HepG2 (cell line): ENCODE measurements around the gene FBXW2. TPM values are rescaled to one million over a fixed set of nuclear protein-coding genes. Genes with fewer than 3 reads are reported as not detected.
A peak's percentile ranks its signal among the peaks of the same experiment; 100 is the strongest.

Experiments
- ARID5B ChIP-seq: IDR thresholded peaks from 2 replicates; pipeline ENCODE4 v1.4.0; 2020; ENCODE audit warnings: mild to moderate bottlenecking, missing genetic modification reagents
- CAMTA2 ChIP-seq: sonication (generic); formaldehyde crosslinking; IDR thresholded peaks from 2 replicates; pipeline ENCODE4 v1.4.0; 2020; ENCODE audit warnings: mild to moderate bottlenecking, missing genetic modification reagents, borderline replicate concordance
- CHCHD3 ChIP-seq: sonication (generic); formaldehyde crosslinking; IDR thresholded peaks from 2 replicates; pipeline ENCODE4 v1.8.0; 2022; ENCODE audit warnings: mild to moderate bottlenecking, missing genetic modification reagents, moderate library complexity
- HOXD1 ChIP-seq: sonication (generic); formaldehyde crosslinking; IDR thresholded peaks from 2 replicates; pipeline ENCODE4 v1.5.0; 2020; ENCODE audit warnings: missing genetic modification reagents
- JUNB ChIP-seq: sonication (generic); formaldehyde crosslinking; IDR thresholded peaks from 2 replicates; pipeline ENCODE4 v1.8.0; 2022; ENCODE audit warnings: missing genetic modification reagents, mild to moderate bottlenecking, borderline replicate concordance
- KIAA2018 ChIP-seq: sonication (generic); formaldehyde crosslinking; IDR thresholded peaks from 2 replicates; pipeline ENCODE4 v1.5.0; 2020; ENCODE audit warnings: mild to moderate bottlenecking, missing genetic modification reagents, borderline replicate concordance
- MIER2 ChIP-seq: IDR thresholded peaks from 2 replicates; pipeline ENCODE4 v1.6.1; 2016; ENCODE audit warnings: missing biosample characterization, missing genetic modification reagents
- MZF1 ChIP-seq: sonication (generic); formaldehyde crosslinking; IDR thresholded peaks from 2 replicates; pipeline ENCODE4 v1.8.1; 2023; ENCODE audit warnings: mild to moderate bottlenecking, missing genetic modification reagents, borderline replicate concordance
- NCOA5 ChIP-seq: sonication (generic); formaldehyde crosslinking; IDR thresholded peaks from 2 replicates; pipeline ENCODE4 v1.4.0; 2020; ENCODE audit warnings: missing genetic modification reagents
- PREB ChIP-seq: sonication (generic); formaldehyde crosslinking; IDR thresholded peaks from 2 replicates; pipeline ENCODE4 v1.4.0; 2020; ENCODE audit warnings: missing genetic modification reagents
- RXRA ChIP-seq: sonication (generic); formaldehyde crosslinking; IDR thresholded peaks from 2 replicates; pipeline ENCODE4 v1.5.1; 2020; ENCODE audit warnings: missing genetic modification reagents
- ZNF333 ChIP-seq: sonication (generic); formaldehyde crosslinking; IDR thresholded peaks from 2 replicates; pipeline ENCODE4 v1.4.0; 2020; ENCODE audit warnings: mild to moderate bottlenecking, missing genetic modification reagents, borderline replicate concordance
- ZNF557 ChIP-seq: sonication (generic); formaldehyde crosslinking; IDR thresholded peaks from 2 replicates; pipeline ENCODE4 v1.4.0; 2020; ENCODE audit warnings: missing genetic modification reagents
- ZNF562 ChIP-seq: sonication (generic); formaldehyde crosslinking; IDR thresholded peaks from 2 replicates; pipeline ENCODE4 v1.8.0; 2022; ENCODE audit warnings: missing genetic modification reagents, borderline replicate concordance
- ZNF567 ChIP-seq: sonication (generic); formaldehyde crosslinking; IDR thresholded peaks from 2 replicates; pipeline ENCODE4 v1.8.1; 2023; ENCODE audit warnings: mild to moderate bottlenecking, missing genetic modification reagents, borderline replicate concordance
- ZNF569 ChIP-seq: sonication (generic); formaldehyde crosslinking; IDR thresholded peaks from 2 replicates; pipeline ENCODE4 v1.5.0; 2020; ENCODE audit warnings: mild to moderate bottlenecking, missing genetic modification reagents, moderate library complexity, borderline replicate concordance
- ZNF709 ChIP-seq: sonication (generic); formaldehyde crosslinking; IDR thresholded peaks from 2 replicates; pipeline ENCODE4 v1.5.0; 2020; ENCODE audit warnings: mild to moderate bottlenecking, missing genetic modification reagents
- ZNF761 ChIP-seq: sonication (generic); formaldehyde crosslinking; conservative IDR thresholded peaks from 2 replicates; pipeline ENCODE4 v1.4.0; 2020; ENCODE audit warnings: mild to moderate bottlenecking, missing genetic modification reagents
- polyA plus RNA-seq, 8 experiments: library from polyadenylated mRNA; depleted of rRNA in 3 of 8; stranded (reverse) in 7 of 8; unstranded in 1 of 8; fragments of >200 nt; fragmentation: Illumina TruSeq in 4 of 8; extraction: Trizol in 4 of 8; gene quantifications; 2 replicates each; pipeline versions ENCODE4 v1.2.1 to v1.2.3, GENCODE V29; 2011 to 2016; ENCODE audit warnings: low read depth in 4 of 8, missing spikeins in 1 of 8, mixed read lengths in 1 of 8; ENCODE audit not compliant: insufficient read depth in 1 of 8
- total RNA-seq, 5 experiments: library from RNA; depleted of rRNA; stranded (reverse); fragments of >200 nt; fragmentation: Illumina TruSeq; extraction: Trizol; gene quantifications; 2 replicates each; pipeline ENCODE4 v1.2.3, GENCODE V29; 2016; ENCODE audit warnings: low read depth in 1 of 5

The FBXW2 gene
- total and polyA plus RNA-seq, 2 of the 13 experiments (the other 11 are each of a cell fraction or from before 2014, with no cell fraction given), result 35.4 to 43.1 TPM

- no peak for TF ChIP-seq ZNF333 (CRISPR knock-in tag)
- no peak for TF ChIP-seq ZNF569 (CRISPR knock-in tag)
- no peak for TF ChIP-seq ZNF557 (CRISPR knock-in tag)
- TF ChIP-seq NCOA5, result no peak
- no peak for TF ChIP-seq ZNF761
- TF ChIP-seq ZNF709 (CRISPR knock-in tag), result no peak
- no peak for TF ChIP-seq CAMTA2 (CRISPR knock-in tag)
- peak; percentile 39; the same call in 1 of the 2 replicates for TF ChIP-seq JUNB (CRISPR knock-in tag)
- no peak for TF ChIP-seq MIER2 (CRISPR knock-in tag)
- no peak for TF ChIP-seq CHCHD3
- TF ChIP-seq RXRA (CRISPR knock-in tag), result no peak; the same call in 1 of the 2 replicates
- TF ChIP-seq ZNF562 (CRISPR knock-in tag), result no peak
- no peak for TF ChIP-seq MZF1 (CRISPR knock-in tag)
- TF ChIP-seq ZNF567, result no peak
- TF ChIP-seq PREB (CRISPR knock-in tag), result no peak
- no peak for TF ChIP-seq KIAA2018 (CRISPR knock-in tag)
- TF ChIP-seq ARID5B (CRISPR knock-in tag), result peak; percentile 98
- TF ChIP-seq HOXD1, result peak; percentile 56; the same call in 1 of the 2 replicates
These were observed 14.5 kb downstream of the FBXW2 start (continued) for GRCh38 chr9:120778758-120779157.
